HepG2 (cell line): ENCODE measurements around the gene SPHK1. TPM values are rescaled to one million over a fixed set of nuclear protein-coding genes. Genes with fewer than 3 reads are reported as not detected.

Experiments used
- ASH2L ChIP-seq: fragments of 300-600, 200-600 bp; sonication (generic); IDR thresholded peaks from 2 replicates; pipeline ENCODE4 v1.7.0; 2017; ENCODE audit warnings: low read depth, mild to moderate bottlenecking, moderate library complexity, mixed read lengths, low read length; ENCODE audit not compliant: insufficient read length
- GTF3A ChIP-seq: sonication (generic); formaldehyde crosslinking; conservative IDR thresholded peaks from 2 replicates; pipeline ENCODE4 v1.4.0; 2020; ENCODE audit warnings: mild to moderate bottlenecking, missing genetic modification reagents
- HMG20B ChIP-seq: conservative IDR thresholded peaks from 2 replicates; pipeline ENCODE4 v1.6.1; 2016; ENCODE audit warnings: missing genetic modification reagents, missing compliant biosample characterization
- HOXD1 ChIP-seq: sonication (generic); formaldehyde crosslinking; IDR thresholded peaks from 2 replicates; pipeline ENCODE4 v1.5.0; 2020; ENCODE audit warnings: missing genetic modification reagents
- KDM6A ChIP-seq: IDR thresholded peaks from 2 replicates; pipeline ENCODE4 v1.6.1; 2016; ENCODE audit warnings: low read depth
- XBP1 ChIP-seq: sonication (generic); formaldehyde crosslinking; IDR thresholded peaks from 2 replicates; pipeline ENCODE4 v1.5.0; 2020; ENCODE audit warnings: missing genetic modification reagents
- ZBTB8A ChIP-seq: sonication (generic); formaldehyde crosslinking; IDR thresholded peaks from 2 replicates; pipeline ENCODE4 v1.4.0; 2020; ENCODE audit warnings: mild to moderate bottlenecking, low read depth, missing genetic modification reagents, borderline replicate concordance
- ZC3H4 ChIP-seq: sonication (generic); formaldehyde crosslinking; IDR thresholded peaks from 2 replicates; pipeline ENCODE4 v1.4.0; 2020; ENCODE audit warnings: missing genetic modification reagents, borderline replicate concordance
- ZNF12 ChIP-seq: sonication (generic); formaldehyde crosslinking; IDR thresholded peaks from 2 replicates; pipeline ENCODE4 v1.5.0; 2020; ENCODE audit warnings: missing genetic modification reagents
- ZNF30 ChIP-seq: sonication (generic); formaldehyde crosslinking; IDR thresholded peaks from 2 replicates; pipeline ENCODE4 v1.5.0; 2020; ENCODE audit warnings: mild to moderate bottlenecking, missing genetic modification reagents
- ZNF329 ChIP-seq: sonication (generic); formaldehyde crosslinking; IDR thresholded peaks from 2 replicates; pipeline ENCODE4 v1.9.0; 2021; ENCODE audit warnings: low read depth, mild to moderate bottlenecking, missing genetic modification reagents
- ZNF430 ChIP-seq: sonication (generic); formaldehyde crosslinking; IDR thresholded peaks from 2 replicates; pipeline ENCODE4 v1.9.0; 2021; ENCODE audit warnings: mild to moderate bottlenecking, missing genetic modification reagents
- ZNF530 ChIP-seq: sonication (generic); formaldehyde crosslinking; IDR thresholded peaks from 2 replicates; pipeline ENCODE4 v1.5.0; 2020; ENCODE audit warnings: low read depth, mild to moderate bottlenecking, missing genetic modification reagents
- ZNF562 ChIP-seq: sonication (generic); formaldehyde crosslinking; IDR thresholded peaks from 2 replicates; pipeline ENCODE4 v1.8.0; 2022; ENCODE audit warnings: missing genetic modification reagents, borderline replicate concordance
- ZSCAN9 ChIP-seq: IDR thresholded peaks from 2 replicates; pipeline ENCODE4 v1.6.1; 2016; ENCODE audit warnings: borderline replicate concordance
- polyA plus RNA-seq, 8 experiments: library from polyadenylated mRNA; depleted of rRNA in 3 of 8; stranded (reverse) in 7 of 8; unstranded in 1 of 8; fragments of >200 nt; fragmentation: Illumina TruSeq in 4 of 8; extraction: Trizol in 4 of 8; gene quantifications; 2 replicates each; pipeline versions ENCODE4 v1.2.1 to v1.2.3, GENCODE V29; 2011 to 2016; ENCODE audit warnings: low read depth in 4 of 8, missing spikeins in 1 of 8, mixed read lengths in 1 of 8; ENCODE audit not compliant: insufficient read depth in 1 of 8
- total RNA-seq, 5 experiments: library from RNA; depleted of rRNA; stranded (reverse); fragments of >200 nt; fragmentation: Illumina TruSeq; extraction: Trizol; gene quantifications; 2 replicates each; pipeline ENCODE4 v1.2.3, GENCODE V29; 2016; ENCODE audit warnings: low read depth in 1 of 5
- TF ChIP-seq, protein P1 (sequence below): IDR thresholded peaks from 2 replicates; pipeline ENCODE4 v1.6.1; 2016; ENCODE audit warnings: missing genetic modification reagents, missing compliant biosample characterization
- TF ChIP-seq, protein P2 (sequence below): sonication (generic); formaldehyde crosslinking; IDR thresholded peaks from 2 replicates; pipeline ENCODE4 v1.4.0; 2020; ENCODE audit warnings: low read depth, missing genetic modification reagents
- TF ChIP-seq, protein P3 (sequence below): sonication (generic); formaldehyde crosslinking; IDR thresholded peaks from 2 replicates; pipeline ENCODE4 v1.5.0; 2020; ENCODE audit warnings: missing genetic modification reagents, mild to moderate bottlenecking, borderline replicate concordance
- TF ChIP-seq, protein P4 (sequence below): sonication (generic); formaldehyde crosslinking; IDR thresholded peaks from 2 replicates; pipeline ENCODE4 v1.4.0; 2020; ENCODE audit warnings: missing genetic modification reagents, borderline replicate concordance
- TF ChIP-seq, protein P5 (sequence below): IDR thresholded peaks from 2 replicates; pipeline ENCODE4 v1.6.1; 2016; ENCODE audit warnings: control low read depth

SPHK1 gene
- total and polyA plus RNA-seq, 2 of the 13 experiments (the other 11 are each of a cell fraction or from before 2014, with no cell fraction given) = 129 to 160 TPM

DNA sequence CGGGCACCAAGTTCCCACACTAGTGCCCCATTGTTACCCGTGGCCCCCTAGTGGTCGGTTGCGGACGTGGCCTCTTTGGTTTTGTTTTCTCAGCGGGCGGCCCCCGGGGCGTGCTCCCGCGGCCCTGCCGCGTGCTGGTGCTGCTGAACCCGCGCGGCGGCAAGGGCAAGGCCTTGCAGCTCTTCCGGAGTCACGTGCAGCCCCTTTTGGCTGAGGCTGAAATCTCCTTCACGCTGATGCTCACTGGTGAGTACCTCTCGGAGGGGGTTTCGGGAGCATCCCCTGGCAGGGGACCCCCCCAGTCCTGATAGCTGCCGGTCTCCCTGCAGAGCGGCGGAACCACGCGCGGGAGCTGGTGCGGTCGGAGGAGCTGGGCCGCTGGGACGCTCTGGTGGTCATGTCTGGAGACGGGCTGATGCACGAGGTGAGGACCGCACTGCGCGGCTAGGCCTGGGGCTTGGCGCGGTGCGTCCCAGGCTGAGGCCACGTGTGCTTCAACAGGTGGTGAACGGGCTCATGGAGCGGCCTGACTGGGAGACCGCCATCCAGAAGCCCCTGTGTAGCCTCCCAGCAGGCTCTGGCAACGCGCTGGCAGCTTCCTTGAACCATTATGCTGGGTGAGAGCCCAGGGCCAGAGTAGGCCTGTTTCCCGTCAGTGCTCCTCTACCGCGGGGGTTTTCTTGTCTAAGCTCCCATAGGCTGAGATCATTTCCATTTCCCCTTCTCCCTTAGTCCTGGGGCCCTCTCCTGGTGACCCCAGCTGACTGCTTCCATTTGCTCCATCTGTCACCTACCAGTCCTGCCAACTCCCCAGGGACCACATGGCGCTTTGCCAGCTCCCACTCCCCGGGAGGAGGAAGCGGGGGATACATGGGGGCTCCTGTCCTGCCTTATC lies 1.7 kb downstream of the SPHK1 start (continued):
- TF ChIP-seq, protein P1, sequence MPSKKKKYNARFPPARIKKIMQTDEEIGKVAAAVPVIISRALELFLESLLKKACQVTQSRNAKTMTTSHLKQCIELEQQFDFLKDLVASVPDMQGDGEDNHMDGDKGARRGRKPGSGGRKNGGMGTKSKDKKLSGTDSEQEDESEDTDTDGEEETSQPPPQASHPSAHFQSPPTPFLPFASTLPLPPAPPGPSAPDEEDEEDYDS (CRISPR knock-in tag) = peak; percentile 66
- TF ChIP-seq, protein P2, sequence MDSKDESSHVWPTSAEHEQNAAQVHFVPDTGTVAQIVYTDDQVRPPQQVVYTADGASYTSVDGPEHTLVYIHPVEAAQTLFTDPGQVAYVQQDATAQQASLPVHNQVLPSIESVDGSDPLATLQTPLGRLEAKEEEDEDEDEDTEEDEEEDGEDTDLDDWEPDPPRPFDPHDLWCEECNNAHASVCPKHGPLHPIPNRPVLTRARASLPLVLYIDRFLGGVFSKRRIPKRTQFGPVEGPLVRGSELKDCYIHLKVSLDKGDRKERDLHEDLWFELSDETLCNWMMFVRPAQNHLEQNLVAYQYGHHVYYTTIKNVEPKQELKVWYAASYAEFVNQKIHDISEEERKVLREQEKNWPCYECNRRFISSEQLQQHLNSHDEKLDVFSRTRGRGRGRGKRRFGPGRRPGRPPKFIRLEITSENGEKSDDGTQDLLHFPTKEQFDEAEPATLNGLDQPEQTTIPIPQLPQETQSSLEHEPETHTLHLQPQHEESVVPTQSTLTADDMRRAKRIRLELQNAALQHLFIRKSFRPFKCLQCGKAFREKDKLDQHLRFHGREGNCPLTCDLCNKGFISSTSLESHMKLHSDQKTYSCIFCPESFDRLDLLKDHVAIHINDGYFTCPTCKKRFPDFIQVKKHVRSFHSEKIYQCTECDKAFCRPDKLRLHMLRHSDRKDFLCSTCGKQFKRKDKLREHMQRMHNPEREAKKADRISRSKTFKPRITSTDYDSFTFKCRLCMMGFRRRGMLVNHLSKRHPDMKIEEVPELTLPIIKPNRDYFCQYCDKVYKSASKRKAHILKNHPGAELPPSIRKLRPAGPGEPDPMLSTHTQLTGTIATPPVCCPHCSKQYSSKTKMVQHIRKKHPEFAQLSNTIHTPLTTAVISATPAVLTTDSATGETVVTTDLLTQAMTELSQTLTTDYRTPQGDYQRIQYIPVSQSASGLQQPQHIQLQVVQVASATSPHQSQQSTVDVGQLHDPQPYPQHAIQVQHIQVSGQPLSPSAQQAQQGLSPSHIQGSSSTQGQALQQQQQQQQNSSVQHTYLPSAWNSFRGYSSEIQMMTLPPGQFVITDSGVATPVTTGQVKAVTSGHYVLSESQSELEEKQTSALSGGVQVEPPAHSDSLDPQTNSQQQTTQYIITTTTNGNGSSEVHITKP (CRISPR knock-in tag) = peak; percentile 72; the same call in 1 of the 2 replicates
- TF ChIP-seq GTF3A (CRISPR knock-in tag) (no peak), ZNF530 (CRISPR knock-in tag) (peak; percentile 96; the same call in 1 of the 2 replicates), ZNF12 (CRISPR knock-in tag) (0 out of 2 replicates have a peak, but pooled peaks have one; percentile 69), HOXD1 (CRISPR knock-in tag) (peak; percentile 97), HMG20B (CRISPR knock-in tag) (peak; percentile 58; the same call in 1 of the 2 replicates), ZNF30 (CRISPR knock-in tag) (peak; percentile 99), ZSCAN9 (CRISPR knock-in tag) (peak; percentile 99), ZC3H4 (0 out of 2 replicates have a peak, but pooled peaks have one; percentile 9), XBP1 (peak; percentile 97), ZNF430 (CRISPR knock-in tag) (peak; percentile 100), ZBTB8A (peak; percentile 76; the same call in 1 of the 2 replicates), KDM6A (CRISPR knock-in tag) (peak; percentile 21; the same call in 1 of the 2 replicates), ZNF562 (no peak), ZNF329 (CRISPR knock-in tag) (peak; percentile 88; the same call in 1 of the 2 replicates), ASH2L (peak; percentile 62)
- TF ChIP-seq, protein P3, sequence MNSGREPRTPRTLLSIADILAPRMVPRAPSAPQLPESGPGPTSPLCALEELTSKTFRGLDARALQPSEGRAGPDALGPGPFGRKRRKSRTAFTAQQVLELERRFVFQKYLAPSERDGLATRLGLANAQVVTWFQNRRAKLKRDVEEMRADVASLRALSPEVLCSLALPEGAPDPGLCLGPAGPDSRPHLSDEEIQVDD (CRISPR knock-in tag) = peak; percentile 87; the same call in 1 of the 2 replicates
- TF ChIP-seq, protein P4, sequence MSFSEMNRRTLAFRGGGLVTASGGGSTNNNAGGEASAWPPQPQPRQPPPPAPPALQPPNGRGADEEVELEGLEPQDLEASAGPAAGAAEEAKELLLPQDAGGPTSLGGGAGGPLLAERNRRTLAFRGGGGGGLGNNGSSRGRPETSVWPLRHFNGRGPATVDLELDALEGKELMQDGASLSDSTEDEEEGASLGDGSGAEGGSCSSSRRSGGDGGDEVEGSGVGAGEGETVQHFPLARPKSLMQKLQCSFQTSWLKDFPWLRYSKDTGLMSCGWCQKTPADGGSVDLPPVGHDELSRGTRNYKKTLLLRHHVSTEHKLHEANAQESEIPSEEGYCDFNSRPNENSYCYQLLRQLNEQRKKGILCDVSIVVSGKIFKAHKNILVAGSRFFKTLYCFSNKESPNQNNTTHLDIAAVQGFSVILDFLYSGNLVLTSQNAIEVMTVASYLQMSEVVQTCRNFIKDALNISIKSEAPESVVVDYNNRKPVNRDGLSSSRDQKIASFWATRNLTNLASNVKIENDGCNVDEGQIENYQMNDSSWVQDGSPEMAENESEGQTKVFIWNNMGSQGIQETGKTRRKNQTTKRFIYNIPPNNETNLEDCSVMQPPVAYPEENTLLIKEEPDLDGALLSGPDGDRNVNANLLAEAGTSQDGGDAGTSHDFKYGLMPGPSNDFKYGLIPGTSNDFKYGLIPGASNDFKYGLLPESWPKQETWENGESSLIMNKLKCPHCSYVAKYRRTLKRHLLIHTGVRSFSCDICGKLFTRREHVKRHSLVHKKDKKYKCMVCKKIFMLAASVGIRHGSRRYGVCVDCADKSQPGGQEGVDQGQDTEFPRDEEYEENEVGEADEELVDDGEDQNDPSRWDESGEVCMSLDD (CRISPR knock-in tag) = peak; percentile 98
- TF ChIP-seq, protein P5, sequence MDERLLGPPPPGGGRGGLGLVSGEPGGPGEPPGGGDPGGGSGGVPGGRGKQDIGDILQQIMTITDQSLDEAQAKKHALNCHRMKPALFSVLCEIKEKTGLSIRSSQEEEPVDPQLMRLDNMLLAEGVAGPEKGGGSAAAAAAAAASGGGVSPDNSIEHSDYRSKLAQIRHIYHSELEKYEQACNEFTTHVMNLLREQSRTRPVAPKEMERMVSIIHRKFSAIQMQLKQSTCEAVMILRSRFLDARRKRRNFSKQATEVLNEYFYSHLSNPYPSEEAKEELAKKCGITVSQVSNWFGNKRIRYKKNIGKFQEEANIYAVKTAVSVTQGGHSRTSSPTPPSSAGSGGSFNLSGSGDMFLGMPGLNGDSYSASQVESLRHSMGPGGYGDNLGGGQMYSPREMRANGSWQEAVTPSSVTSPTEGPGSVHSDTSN (CRISPR knock-in tag) = no peak
